Measurements from ENCODE around the gene AHDC1.

AHDC1 gene

GRCh38 chr1:27574871-27575831 is 28.8 kb downstream of the AHDC1 start:
- no peak for DNase-seq

GRCh38 chr1:27574001-27574781 is 29.8 kb downstream of the AHDC1 start:
- no peak for DNase-seq

- no peak for DNase-seq
Observed at GRCh38 chr1:27572679-27573426, 31.1 kb downstream of the AHDC1 start.

GRCh38 chr1:27572019-27572678 is 31.8 kb downstream of the AHDC1 start:
- DNase-seq = no peak

GRCh38 chr1:27571439-27572018 is 32.4 kb downstream of the AHDC1 start:
- no peak for DNase-seq

GRCh38 chr1:27570784-27571183 is 33.2 kb downstream of the AHDC1 start:
- no peak for DNase-seq

GRCh38 chr1:27570356-27570755 is 33.6 kb downstream of the AHDC1 start:
- no peak for DNase-seq

- no peak for DNase-seq
Observed at GRCh38 chr1:27569506-27570291, 34.2 kb downstream of the AHDC1 start.

GRCh38 chr1:27569088-27569460 is 34.9 kb downstream of the AHDC1 start:
- DNase-seq = no peak

- DNase-seq = peak; percentile 91
Observed at GRCh38 chr1:27568300-27569087, 35.5 kb downstream of the AHDC1 start.

- DNase-seq = no peak
Observed at GRCh38 chr1:27567971-27568299, 36.0 kb downstream of the AHDC1 start.

- DNase-seq = no peak
Observed at GRCh38 chr1:27567146-27567526, 36.8 kb downstream of the AHDC1 start.

GRCh38 chr1:27566462-27567145 is 37.3 kb downstream of the AHDC1 start:
- DNase-seq = no peak

- no peak for DNase-seq
Observed at GRCh38 chr1:27564710-27565649, 39.0 kb downstream of the AHDC1 start.

- DNase-seq = no peak
Observed at GRCh38 chr1:27563591-27564471, 40.1 kb downstream of the AHDC1 start.

GRCh38 chr1:27563341-27563590 is 40.7 kb downstream of the AHDC1 start:
- no peak for DNase-seq

GRCh38 chr1:27562534-27563340 is 41.2 kb downstream of the AHDC1 start:
- DNase-seq = no peak
